ENCODE data around the gene CFH.

DNA sequence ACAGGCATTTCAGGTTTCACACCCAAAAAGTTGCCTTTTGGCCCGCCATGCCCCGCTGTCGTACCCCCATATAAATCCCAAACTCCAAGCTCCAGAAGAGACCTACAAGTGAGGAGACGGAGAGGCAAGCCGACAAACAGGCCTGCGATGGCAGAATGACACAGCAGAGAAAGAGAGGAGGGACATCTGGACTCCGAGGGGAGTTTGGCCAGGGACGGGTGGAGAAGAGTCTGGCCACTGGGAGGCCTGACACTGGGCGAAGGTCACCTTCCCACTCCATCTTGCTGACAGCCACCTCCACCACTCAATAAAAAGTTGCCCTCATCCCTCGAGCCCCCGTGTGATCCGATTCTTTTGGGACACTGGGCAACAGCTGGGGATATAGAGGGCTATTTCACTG is 1.9 kb upstream of the CFH start:
- TF ChIP-seq REST (IDR thresholded peaks at IDR 0.05; ENCODE audit: insufficient read depth in 1 of 2, low read depth in 2 of 2, low read length in 2 of 2) (no peak), POLR2AphosphoS5 (IDR thresholded peaks at IDR 0.05; ENCODE audit: low read depth, low read length) (no peak), SIN3A (IDR thresholded peaks at IDR 0.05; ENCODE audit: borderline replicate concordance, insufficient read depth, low read length) (no peak)

Data from PFSK-1 (cell line).